Endothelial cell of umbilical vein (primary cell): ENCODE measurements around the gene UPF2. TPM values are rescaled to one million over a fixed set of nuclear protein-coding genes. Genes with fewer than 3 reads are reported as not detected.

Experiments
- BruUV-seq: library from RNA; stranded (reverse); fragments of 400-500 nt; replicated peaks from 2 replicates; lab custom pipeline; 2021; lab: Mats Ljungman, UMichigan
- CTCF ChIA-PET: fragments of 300-600, 350-600 bp; sonication (Branson Sonifier 250); formaldehyde crosslinking; loops from one replicate; lab custom pipeline; 2021; ENCODE audit warnings: antibody characterized with exemption, inconsistent platforms; lab: Charles Lee
- POLR2A ChIA-PET: fragments of 300-600, 350-600 bp; sonication (Branson Sonifier 250); formaldehyde crosslinking; loops from one replicate; lab custom pipeline; 2021; ENCODE audit warnings: antibody characterized with exemption, inconsistent platforms; lab: Charles Lee
- DNase-seq: peaks from one replicate; pipeline ENCODE4 v3.0.0-alpha.2; 2011; ENCODE audit warnings: low read depth, low spot score
- FAIRE-seq: peaks from 2 replicates; lab custom pipeline; 2011; peaks lifted over from hg19 to GRCh38; lab: Jason Lieb, UNC
- H2AFZ ChIP-seq: 2 replicates; pipeline ENCODE4 v1.6.0; 2012; ENCODE audit warnings: low read depth, low read length, control low read depth, inconsistent platforms
- H3K27ac ChIP-seq: 2 replicates; pipeline ENCODE4 v1.5.1; 2011; ENCODE audit warnings: low read depth, mild to moderate bottlenecking, control low read depth, low read length, moderate library complexity; ENCODE audit not compliant: insufficient read depth
- H3K27me3 ChIP-seq, 2 experiments: 2 replicates each; pipeline versions ENCODE4 v1.6.0 to v1.6.1; 2011; ENCODE audit warnings: low read length in 2 of 2, mixed read lengths in 1 of 2; ENCODE audit not compliant: control insufficient read depth in 2 of 2, insufficient read depth in 2 of 2
- H3K36me3 ChIP-seq, 2 experiments: 2 replicates in 1 of 2; 3 replicates in 1 of 2; pipeline ENCODE4 v1.5.1; 2011; ENCODE audit warnings: low read length in 2 of 2, mild to moderate bottlenecking in 1 of 2, moderate library complexity in 1 of 2; ENCODE audit not compliant: control insufficient read depth in 2 of 2, insufficient read depth in 2 of 2; ENCODE audit errors: extremely low read depth in 1 of 2
- H3K4me1 ChIP-seq: 3 replicates; pipeline ENCODE4 v1.5.1; 2011; ENCODE audit warnings: mild to moderate bottlenecking, low read length; ENCODE audit not compliant: control insufficient read depth, insufficient read depth; ENCODE audit errors: extremely low read depth
- H3K4me2 ChIP-seq: 2 replicates; pipeline ENCODE4 v1.6.1; 2011; ENCODE audit warnings: low read length, control low read depth, mixed read lengths; ENCODE audit not compliant: insufficient read depth
- H3K4me3 ChIP-seq, 3 experiments: fragments of 200-600 bp in 1 of 3; sonication (generic), shearing (Covaris generic) in 1 of 3; replicated peaks in 1 of 3; 2 replicates each; pipeline ENCODE4 v1.5.1; 2011 to 2016; ENCODE audit warnings: control low read depth in 3 of 3, low read length in 3 of 3, mild to moderate bottlenecking in 2 of 3, inconsistent platforms in 1 of 3, low read depth in 1 of 3, moderate library complexity in 1 of 3; ENCODE audit not compliant: insufficient read depth in 1 of 3
- H3K79me2 ChIP-seq: 2 replicates; pipeline ENCODE4 v1.6.0; 2012; ENCODE audit warnings: low read length, inconsistent platforms; ENCODE audit not compliant: control insufficient read depth, insufficient read depth
- H3K9ac ChIP-seq: replicated peaks from 2 replicates; pipeline ENCODE3; 2011; ENCODE audit warnings: low read length, control low read depth; ENCODE audit not compliant: insufficient read depth; ENCODE audit errors: extremely low read depth
- H3K9me1 ChIP-seq: replicated peaks from 3 replicates; pipeline ENCODE4 v1.6.0; 2011; ENCODE audit warnings: mild to moderate bottlenecking, low read length; ENCODE audit not compliant: control insufficient read depth, insufficient read depth; ENCODE audit errors: extremely low read depth
- H3K9me3 ChIP-seq: replicated peaks from 2 replicates; pipeline ENCODE4 v1.5.1; 2012; ENCODE audit warnings: low read length, inconsistent platforms; ENCODE audit not compliant: control insufficient read depth, insufficient read depth
- H4K20me1 ChIP-seq: replicated peaks from 2 replicates; pipeline ENCODE3; 2011; ENCODE audit warnings: mild to moderate bottlenecking, low read length; ENCODE audit not compliant: control insufficient read depth, insufficient read depth; ENCODE audit errors: extremely low read depth
- EZH2 ChIP-seq: IDR thresholded peaks from 2 replicates; pipeline ENCODE4 v1.6.1; 2012; ENCODE audit warnings: borderline replicate concordance, low read depth, mild to moderate bottlenecking, moderate library complexity, low read length, inconsistent platforms; ENCODE audit not compliant: severe bottlenecking
- FOS ChIP-seq: IDR thresholded peaks from 2 replicates; pipeline ENCODE4 v1.6.1; 2011; ENCODE audit warnings: mild to moderate bottlenecking, low read length, moderate library complexity, borderline replicate concordance; ENCODE audit not compliant: insufficient read depth
- GATA2 ChIP-seq: IDR thresholded peaks from 2 replicates; pipeline ENCODE4 v1.7.0; 2011; ENCODE audit warnings: low read depth, mild to moderate bottlenecking, moderate library complexity, mixed read lengths, low read length; ENCODE audit not compliant: insufficient read length, insufficient read depth
- JUN ChIP-seq: IDR thresholded peaks from 2 replicates; pipeline ENCODE4 v1.6.1; 2011; ENCODE audit warnings: borderline replicate concordance, low read depth; ENCODE audit not compliant: insufficient read length, insufficient read depth
- MYC ChIP-seq: IDR thresholded peaks from one replicate; pipeline ENCODE4 v1.6.1; 2011; ENCODE audit warnings: mild to moderate bottlenecking, low read depth, low read length
- POLR2A ChIP-seq: IDR thresholded peaks from 2 replicates; pipeline ENCODE4 v1.6.1; 2012; ENCODE audit warnings: low read depth, mild to moderate bottlenecking, control low read depth, low read length
- POLR2AphosphoS5 ChIP-seq: IDR thresholded peaks from 2 replicates; pipeline ENCODE4 v1.6.1; 2012; ENCODE audit warnings: low read depth, mild to moderate bottlenecking, control low read depth, low read length, moderate library complexity; ENCODE audit not compliant: insufficient read depth
- dilution Hi-C: fragments of 300-500 bp; cut with MboI; formaldehyde crosslinking; loops from one replicate; pipeline ENCODE4 v1.15.0; 2019; ENCODE audit warnings: low sequenced_read_pairs; ENCODE audit not compliant: extremely low pct_ligation_motif_present
- intact Hi-C: fragments of 100-400 bp; cut with micrococcal nuclease; formaldehyde crosslinking; loops from one replicate; pipeline ENCODE4 v1.10.0; 2022
- polyA plus RNA-seq, 4 experiments: library from polyadenylated mRNA; depleted of rRNA in 3 of 4; stranded (reverse) in 3 of 4; unstranded in 1 of 4; fragments of >200 nt; gene quantifications; 2 replicates each; pipeline versions ENCODE4 v1.2.1 to v1.2.3, GENCODE V29; 2011 to 2012; ENCODE audit warnings: missing spikeins in 1 of 4
- total RNA-seq: library from RNA; stranded (reverse); gene quantifications from 2 replicates; pipeline ENCODE4 v1.2.3, GENCODE V29; 2021
- TF ChIP-seq, protein P1 (sequence below): IDR thresholded peaks from 2 replicates; pipeline ENCODE4 v1.6.1; 2011; ENCODE audit not compliant: insufficient read depth, insufficient read length
- TF ChIP-seq, protein P2 (sequence below), 2 donors: IDR thresholded peaks; 1 replicate in 1 of 2; 2 replicates in 1 of 2; pipeline ENCODE4 v1.5.1; 2011; ENCODE audit warnings: low read length in 2 of 2, mild to moderate bottlenecking in 2 of 2, moderate library complexity in 2 of 2, control low read depth in 1 of 2, inconsistent platforms in 1 of 2, low read depth in 1 of 2; ENCODE audit not compliant: insufficient read depth in 1 of 2; ENCODE audit errors: extremely low read depth in 1 of 2

UPF2 gene
- total and polyA plus RNA-seq, 2 donors (not counting 3 experiments of a cell fraction or from before 2014, with no cell fraction given) = 4.8 to 27.7 TPM

DNA sequence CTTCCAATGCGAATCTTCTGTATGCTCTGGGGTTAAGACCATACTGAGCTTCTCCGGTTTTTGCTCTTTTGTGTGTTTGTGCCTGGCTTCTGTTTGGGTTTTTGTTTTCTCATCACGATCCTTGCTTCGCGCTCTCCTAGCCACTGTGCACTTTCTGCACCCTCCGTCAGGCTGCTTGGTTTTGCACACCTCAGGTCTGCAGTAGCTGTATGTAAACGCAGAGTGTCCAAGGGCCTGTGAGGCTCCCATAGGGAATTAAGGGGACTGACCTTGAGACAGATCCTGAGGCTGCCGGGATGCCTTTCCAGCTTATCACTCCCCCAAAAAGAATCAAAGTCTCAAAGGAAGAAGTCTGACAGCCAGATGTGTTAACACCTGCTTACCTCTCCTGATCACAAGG is 124.2 kb downstream of the UPF2 start:
- DNase-seq = no peak
- Histone ChIP-seq H3K4me3 (no peak overlapping the region), H3K9ac (no peak overlapping the region), H2AFZ (no peak overlapping the region), H3K79me2 (no peaks in the 10 kb centered on the region), H3K4me1 (peaks cover 7% of the 10 kb centered on the region), H3K9me3 (no peaks in the 10 kb centered on the region), H3K4me2 (no peak overlapping the region), H3K9me1 (no peaks in the 10 kb centered on the region), H4K20me1 (no peaks in the 10 kb centered on the region), H3K36me3 (peaks cover 3 to 5% of the 10 kb centered on the region in 2 experiments), H3K27ac (no peak overlapping the region), H3K27me3 (no peaks in the 10 kb centered on the region)
- no peak for FAIRE-seq
- intact Hi-C loops (no loop called here), dilution Hi-C loops (no loop called here)
- ChIA-PET CTCF (no interaction called here), POLR2A (no interaction called here)
- no TSS peak for BruUV-seq
- TF ChIP-seq POLR2A (no peak), JUN (no peak), EZH2 (no peak)
- TF ChIP-seq, protein P1, sequence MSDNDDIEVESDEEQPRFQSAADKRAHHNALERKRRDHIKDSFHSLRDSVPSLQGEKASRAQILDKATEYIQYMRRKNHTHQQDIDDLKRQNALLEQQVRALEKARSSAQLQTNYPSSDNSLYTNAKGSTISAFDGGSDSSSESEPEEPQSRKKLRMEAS = no peak
- TF ChIP-seq, protein P2, sequence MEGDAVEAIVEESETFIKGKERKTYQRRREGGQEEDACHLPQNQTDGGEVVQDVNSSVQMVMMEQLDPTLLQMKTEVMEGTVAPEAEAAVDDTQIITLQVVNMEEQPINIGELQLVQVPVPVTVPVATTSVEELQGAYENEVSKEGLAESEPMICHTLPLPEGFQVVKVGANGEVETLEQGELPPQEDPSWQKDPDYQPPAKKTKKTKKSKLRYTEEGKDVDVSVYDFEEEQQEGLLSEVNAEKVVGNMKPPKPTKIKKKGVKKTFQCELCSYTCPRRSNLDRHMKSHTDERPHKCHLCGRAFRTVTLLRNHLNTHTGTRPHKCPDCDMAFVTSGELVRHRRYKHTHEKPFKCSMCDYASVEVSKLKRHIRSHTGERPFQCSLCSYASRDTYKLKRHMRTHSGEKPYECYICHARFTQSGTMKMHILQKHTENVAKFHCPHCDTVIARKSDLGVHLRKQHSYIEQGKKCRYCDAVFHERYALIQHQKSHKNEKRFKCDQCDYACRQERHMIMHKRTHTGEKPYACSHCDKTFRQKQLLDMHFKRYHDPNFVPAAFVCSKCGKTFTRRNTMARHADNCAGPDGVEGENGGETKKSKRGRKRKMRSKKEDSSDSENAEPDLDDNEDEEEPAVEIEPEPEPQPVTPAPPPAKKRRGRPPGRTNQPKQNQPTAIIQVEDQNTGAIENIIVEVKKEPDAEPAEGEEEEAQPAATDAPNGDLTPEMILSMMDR (IDR thresholded peaks at IDR 0.05; ENCODE audit: extremely low read depth in 1 of 2, insufficient read depth in 1 of 2, low read depth in 1 of 2, low read length in 2 of 2) = no peak

DNA sequence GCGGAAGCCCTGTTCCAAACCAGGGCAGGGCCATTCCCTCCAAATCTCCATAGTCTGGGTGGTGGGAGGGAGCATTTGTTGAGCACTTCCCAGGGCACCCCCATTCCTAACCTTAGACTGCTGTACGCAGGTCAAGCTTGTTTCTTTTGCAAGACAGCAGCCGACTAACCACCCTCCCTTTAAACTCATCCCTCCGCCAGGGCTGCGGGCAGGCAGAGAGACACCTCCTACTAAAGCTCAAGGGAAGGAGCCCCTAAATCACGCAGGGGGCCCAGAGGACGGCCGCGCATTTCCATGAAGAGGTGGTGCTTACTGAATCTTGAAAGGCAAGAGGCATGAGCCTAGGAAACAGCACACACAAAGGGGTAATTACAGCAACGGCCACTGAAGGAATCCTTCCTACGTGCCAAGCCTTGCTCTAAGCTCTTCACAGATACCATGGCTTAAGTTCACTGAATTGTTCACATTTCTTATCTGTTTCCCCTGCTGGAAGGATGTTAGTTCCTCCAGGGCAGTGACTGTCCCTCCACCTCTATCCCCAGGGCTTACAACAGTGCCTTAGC is 129.4 kb downstream of the UPF2 start:
- H3K36me3 ChIP-seq = no peaks in the 10 kb centered on the region
- CTCF ChIA-PET = interaction anchor here (0.6 to 1.8 kb wide), 5 partner anchors 9 to 130 kb away, joined by 3 to 9 read pairs (median 4); no protein-coding TSS in a partner anchor
- FAIRE-seq (no peak), DNase-seq (no peak)
- TF ChIP-seq EZH2 (no peak), POLR2A (no peak), GATA2 (no peak), MYC (no peak), POLR2AphosphoS5 (no peak), FOS (no peak), JUN (no peak)
- TF ChIP-seq, protein P2 (IDR thresholded peaks at IDR 0.05; ENCODE audit: extremely low read depth in 1 of 2, insufficient read depth in 1 of 2, low read depth in 1 of 2, low read length in 2 of 2) = no peak
- TF ChIP-seq, protein P1 = no peak
- no peaks in the 10 kb centered on the region for H3K4me1 ChIP-seq
- H3K27ac ChIP-seq = no peak overlapping the region
- H3K9ac ChIP-seq = no peak overlapping the region
- no peak overlapping the region for H3K4me3 ChIP-seq
- no peak overlapping the region for H3K4me2 ChIP-seq
- no peaks in the 10 kb centered on the region for H3K79me2 ChIP-seq
- dilution Hi-C loops = no loop called here
- intact Hi-C loops = no loop called here
- no peaks in the 10 kb centered on the region for H3K27me3 ChIP-seq
- H4K20me1 ChIP-seq = no peaks in the 10 kb centered on the region
- no TSS peak for BruUV-seq
- H3K9me3 ChIP-seq = no peaks in the 10 kb centered on the region
- H3K9me1 ChIP-seq = no peaks in the 10 kb centered on the region
- H2AFZ ChIP-seq = no peak overlapping the region
- POLR2A ChIA-PET = no interaction called here
